Stomach (tissue), 4 donors: ENCODE results near the gene AUTS2.

ENCODE experiments used
- EP300 ChIP-seq: sonication (generic); formaldehyde crosslinking; IDR thresholded peaks from one replicate; pipeline ENCODE4 v1.6.1; 2017; ENCODE audit warnings: antibody characterized with exemption
- POLR2A ChIP-seq, 4 donors: fragments of 450-650 bp; IDR thresholded peaks; one replicate each; pipeline ENCODE4 v1.6.1; 2016; ENCODE audit warnings: antibody characterized with exemption in 4 of 4, control low read depth in 2 of 4, mild to moderate bottlenecking in 1 of 4, moderate library complexity in 1 of 4
- POLR2AphosphoS5 ChIP-seq, 3 donors: sonication (generic); formaldehyde crosslinking; IDR thresholded peaks; one replicate each; pipeline ENCODE4 v1.6.1; 2016; ENCODE audit warnings: antibody characterized with exemption in 3 of 3
- TF ChIP-seq, protein P1 (sequence below), 7 experiments: fragments of 450-650 bp in 4 of 7; fragments of 200-600 bp in 3 of 7; sonication (generic) in 3 of 7; IDR thresholded peaks; one replicate each; pipeline ENCODE4 v1.5.1; 2016 to 2019; ENCODE audit warnings: antibody characterized with exemption in 7 of 7, control low read depth in 2 of 7, mild to moderate bottlenecking in 1 of 7

- no peak for TF ChIP-seq POLR2A (IDR thresholded peaks at IDR 0.05)
- no peak for TF ChIP-seq EP300
- TF ChIP-seq POLR2AphosphoS5 (IDR thresholded peaks at IDR 0.05), result no peak
- TF ChIP-seq, protein P1, sequence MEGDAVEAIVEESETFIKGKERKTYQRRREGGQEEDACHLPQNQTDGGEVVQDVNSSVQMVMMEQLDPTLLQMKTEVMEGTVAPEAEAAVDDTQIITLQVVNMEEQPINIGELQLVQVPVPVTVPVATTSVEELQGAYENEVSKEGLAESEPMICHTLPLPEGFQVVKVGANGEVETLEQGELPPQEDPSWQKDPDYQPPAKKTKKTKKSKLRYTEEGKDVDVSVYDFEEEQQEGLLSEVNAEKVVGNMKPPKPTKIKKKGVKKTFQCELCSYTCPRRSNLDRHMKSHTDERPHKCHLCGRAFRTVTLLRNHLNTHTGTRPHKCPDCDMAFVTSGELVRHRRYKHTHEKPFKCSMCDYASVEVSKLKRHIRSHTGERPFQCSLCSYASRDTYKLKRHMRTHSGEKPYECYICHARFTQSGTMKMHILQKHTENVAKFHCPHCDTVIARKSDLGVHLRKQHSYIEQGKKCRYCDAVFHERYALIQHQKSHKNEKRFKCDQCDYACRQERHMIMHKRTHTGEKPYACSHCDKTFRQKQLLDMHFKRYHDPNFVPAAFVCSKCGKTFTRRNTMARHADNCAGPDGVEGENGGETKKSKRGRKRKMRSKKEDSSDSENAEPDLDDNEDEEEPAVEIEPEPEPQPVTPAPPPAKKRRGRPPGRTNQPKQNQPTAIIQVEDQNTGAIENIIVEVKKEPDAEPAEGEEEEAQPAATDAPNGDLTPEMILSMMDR (IDR thresholded peaks at IDR 0.05), result no peak
Observed at GRCh38 chr7:69663911-69664832, 65.9 kb downstream of the AUTS2 start.
